Measurements from ENCODE around the gene KCNJ6.
"Not testable (repeated sequence)": the region's sequence is repeated elsewhere in the genome, so short reads cannot be mapped to it uniquely, and the experiment has no call there.

The KCNJ6 gene

GRCh38 chr21:37670883-37671282 lies 245.4 kb downstream of the KCNJ6 start:
- DNase-seq: no peak

DNA sequence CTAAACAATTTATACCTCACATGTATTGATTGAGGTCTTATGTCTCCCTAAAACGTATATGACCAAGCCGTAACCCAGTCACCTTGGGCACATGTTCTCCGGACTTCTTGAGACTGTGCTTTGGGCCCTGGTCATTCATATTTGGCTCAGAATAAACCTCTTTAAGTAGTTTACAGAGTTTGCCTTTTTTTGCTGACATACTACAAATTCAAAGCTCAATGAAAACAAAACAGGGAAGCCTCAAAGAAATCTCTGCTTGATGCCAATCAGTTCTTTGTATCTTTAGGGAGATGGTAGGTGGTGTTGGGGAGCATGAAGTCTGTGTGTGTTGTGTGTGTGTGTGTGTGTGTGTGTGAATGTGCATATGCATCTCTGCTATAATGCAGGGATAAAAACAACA lies 247.0 kb downstream of the KCNJ6 start:
- DNase-seq: no peak

DNA sequence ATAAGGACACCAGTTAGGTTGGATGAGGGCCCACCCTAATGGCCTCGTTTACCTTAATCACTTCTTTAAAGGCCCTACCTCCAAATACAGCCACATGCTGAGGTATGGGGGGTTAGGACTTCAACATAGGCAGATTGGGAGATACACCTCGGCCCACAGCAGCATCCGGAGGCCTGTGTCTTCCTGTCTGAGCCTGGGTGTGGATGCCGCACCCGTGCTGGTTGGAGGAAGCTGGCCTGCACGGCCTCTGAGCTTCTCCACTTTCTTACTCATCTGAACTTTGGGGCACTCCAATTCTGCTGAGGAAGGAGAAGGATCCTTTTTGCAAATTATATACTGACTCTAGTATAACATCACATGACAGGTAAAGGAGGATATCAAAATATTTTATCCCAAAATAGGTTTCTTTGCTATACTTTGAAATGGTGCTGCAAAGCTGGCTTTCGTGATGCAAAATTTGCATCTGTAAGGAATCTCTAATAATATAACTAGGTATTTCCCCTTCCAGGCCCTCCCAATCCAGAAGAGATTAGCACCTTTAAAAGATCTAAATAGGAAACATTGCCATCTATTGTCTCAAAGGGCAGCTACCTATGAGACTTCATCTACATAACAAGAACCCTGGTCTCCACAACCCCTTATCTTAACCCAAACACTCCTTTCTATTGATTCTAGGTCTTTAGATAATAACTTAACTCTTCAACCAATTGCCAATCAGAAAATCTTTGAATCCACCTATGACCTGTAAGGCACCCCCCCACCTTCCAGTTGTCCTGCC lies 247.6 kb downstream of the KCNJ6 start:
- DNase-seq: no peak

DNA sequence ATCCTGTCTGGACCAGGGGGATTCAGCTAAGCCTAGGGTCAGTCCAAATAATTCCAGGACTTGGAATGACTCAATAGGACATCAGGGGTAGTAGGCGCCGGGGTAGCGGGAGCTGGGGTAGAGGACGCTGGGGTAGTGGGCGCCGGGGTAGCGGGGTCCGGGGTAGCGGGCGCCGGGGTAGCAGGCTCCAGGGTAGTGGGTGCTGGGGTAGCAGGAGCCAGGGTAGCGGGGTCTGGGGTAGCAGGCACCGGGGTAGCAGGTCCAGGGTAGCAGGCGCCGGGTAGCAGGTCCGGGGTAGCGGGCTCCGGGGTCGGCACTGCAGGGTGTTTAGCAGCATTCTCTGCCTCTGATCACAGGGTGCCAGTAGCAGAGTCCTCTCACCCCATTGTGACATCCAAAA lies 248.9 kb downstream of the KCNJ6 start:
- no peak for DNase-seq

DNA sequence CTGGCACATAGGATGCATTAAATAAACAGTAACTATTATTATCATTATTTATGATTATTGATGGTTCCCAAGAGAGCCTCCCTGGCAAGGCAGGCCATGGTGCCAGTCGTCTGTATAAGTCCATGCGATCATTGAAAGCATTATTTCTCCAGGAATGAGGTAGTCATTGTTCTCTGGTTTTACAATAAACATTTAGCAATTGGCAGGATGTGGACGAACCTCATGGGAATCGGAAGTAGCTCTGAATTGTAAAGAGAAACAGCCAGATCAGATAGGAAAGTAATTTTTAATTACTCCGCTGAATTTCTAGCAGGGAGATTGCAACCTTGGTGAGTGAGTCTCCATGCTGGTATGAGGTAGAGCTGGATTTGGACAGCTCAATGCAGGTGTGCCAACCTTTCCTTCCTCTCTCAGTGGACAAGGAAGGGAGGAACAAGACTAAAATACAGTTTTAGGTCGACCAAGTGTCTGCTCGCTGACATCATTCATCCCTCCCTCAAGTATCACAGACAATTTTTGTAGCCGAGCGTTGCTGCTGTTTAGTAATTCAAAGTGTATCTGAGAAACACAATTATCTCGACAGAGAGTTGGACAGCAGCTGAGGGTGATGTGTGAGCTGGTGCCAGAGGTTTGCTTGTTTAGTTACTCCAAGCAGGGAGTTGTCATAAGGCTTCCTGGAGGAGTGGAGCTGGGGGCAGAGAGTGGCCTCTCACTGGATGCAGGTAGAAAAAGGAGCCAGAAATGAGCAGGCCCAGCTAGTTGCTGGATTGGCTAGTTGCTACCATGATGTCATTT lies 250.8 kb downstream of the KCNJ6 start:
- DNase-seq: no peak

GRCh38 chr21:37662227-37662626 lies 254.0 kb downstream of the KCNJ6 start:
- not testable (repeated sequence) for DNase-seq

DNA sequence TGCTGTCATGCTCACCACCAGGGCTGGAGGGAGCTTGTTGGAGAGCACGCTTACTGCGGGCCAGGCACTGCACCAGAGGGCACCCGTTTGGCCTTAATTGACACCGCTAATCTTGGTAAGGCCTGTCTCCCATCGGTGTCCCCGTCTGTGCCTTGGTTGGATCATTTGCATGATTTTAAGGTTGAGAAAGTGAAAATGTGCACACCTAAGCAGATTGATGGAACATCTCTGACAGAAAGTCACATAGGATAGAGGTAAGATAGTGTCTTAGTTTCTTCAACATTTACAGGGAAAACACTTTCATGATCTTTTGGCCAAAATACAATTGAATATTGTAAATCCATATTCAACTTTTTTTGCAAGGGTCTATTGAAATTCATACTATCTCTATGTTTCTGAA lies 255.5 kb downstream of the KCNJ6 start:
- DNase-seq: no peak

DNA sequence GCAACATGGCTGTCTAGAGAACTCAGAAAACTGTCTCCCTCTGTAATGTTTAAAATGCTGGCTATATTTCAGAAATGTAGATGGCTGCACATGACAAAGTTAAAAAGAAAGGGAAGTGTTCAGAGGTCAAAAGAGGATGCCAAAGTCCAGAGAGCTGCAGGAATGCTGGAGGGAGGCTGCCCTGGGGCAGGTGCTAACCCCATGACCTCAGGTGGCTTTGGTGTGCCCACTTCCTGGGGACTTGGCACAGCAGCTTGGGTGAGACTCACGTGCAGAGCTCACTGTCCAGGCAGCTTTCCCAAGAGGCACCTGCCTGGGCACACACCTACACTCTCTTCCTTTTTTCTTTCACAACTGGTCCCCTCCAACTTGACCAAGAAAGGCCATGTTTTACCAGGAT lies 256.4 kb downstream of the KCNJ6 start:
- DNase-seq: no peak

- no peak for DNase-seq
Measured at GRCh38 chr21:37658817-37659458, 257.3 kb downstream of the KCNJ6 start.

GRCh38 chr21:37658121-37658816 lies 258.0 kb downstream of the KCNJ6 start:
- no peak for DNase-seq

DNA sequence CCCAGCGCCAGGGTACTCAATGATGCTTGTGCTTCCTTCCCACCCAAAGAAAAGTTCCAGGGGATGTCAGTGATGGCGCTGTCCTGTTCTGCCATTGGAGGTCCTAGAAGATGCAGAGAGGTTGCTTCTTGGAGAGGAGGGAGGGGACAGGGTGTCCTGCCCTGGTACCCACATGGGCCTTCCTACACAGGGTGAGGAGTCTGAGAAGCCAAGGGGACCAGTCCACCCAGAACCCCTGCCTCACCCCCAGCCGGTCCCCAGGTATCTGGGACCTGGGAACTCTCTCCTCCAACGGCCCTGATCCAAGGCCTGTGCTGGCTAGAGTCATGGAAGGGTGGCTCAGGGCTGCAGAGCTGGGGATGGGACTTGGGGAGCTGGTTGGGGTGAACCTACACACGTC lies 259.4 kb downstream of the KCNJ6 start:
- DNase-seq: no peak

DNA sequence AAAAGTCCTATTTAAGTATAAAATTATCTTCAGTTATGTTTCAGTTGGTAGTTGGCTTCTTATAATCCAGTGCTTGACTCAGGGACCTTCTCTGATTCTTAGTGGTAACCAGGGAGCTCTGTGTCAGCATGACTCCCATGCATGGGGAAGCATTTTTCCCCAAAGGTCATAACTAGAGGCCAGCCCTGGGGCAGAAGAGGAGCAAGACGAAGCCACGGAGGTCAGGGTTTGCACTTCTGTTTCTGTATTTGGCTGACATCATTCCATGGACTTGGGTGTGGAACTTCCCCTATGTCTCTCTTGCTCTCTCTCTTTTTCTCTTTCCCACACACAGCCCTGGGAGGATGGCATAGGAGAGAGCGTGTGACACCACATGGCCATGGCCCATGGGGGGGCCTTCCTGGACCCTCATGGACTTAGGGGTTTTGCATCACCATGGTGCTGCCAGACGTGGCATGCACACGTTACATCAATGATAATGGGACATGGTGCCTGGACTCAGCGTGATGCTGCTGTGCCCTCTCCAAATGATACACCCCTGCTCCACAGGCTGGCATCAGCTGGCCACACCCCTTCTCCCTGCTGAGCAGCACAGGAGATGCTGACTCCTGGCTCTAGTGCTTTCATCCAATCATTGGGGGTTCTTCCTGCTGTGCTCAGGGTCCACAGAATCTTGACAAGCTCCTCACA lies 260.5 kb downstream of the KCNJ6 start:
- no peak for DNase-seq

- no peak for DNase-seq
Measured at GRCh38 chr21:37654596-37654995, 261.7 kb downstream of the KCNJ6 start.

GRCh38 chr21:37653201-37653600 lies 263.1 kb downstream of the KCNJ6 start:
- no peak for DNase-seq

DNA sequence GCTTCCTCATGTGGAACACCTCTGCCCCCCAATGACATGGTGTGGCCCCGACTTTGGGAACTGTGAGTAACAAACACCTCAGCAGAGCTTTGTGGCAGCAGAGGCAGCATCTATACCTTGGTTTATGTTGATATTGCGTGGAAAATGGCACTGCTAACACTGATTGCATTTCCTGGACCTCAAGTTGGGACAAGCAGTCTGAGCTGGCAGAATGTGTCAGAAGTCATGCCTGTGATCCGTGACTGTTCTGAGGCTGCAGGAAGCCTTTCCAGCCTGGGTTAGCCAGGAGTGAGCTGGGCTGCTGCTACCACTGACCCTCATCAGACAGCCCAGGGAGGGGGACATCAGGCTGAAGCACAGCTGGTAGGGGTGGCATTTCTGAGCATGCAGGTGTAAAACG lies 268.5 kb downstream of the KCNJ6 start:
- no peak for DNase-seq

GRCh38 chr21:37646761-37647160 lies 269.5 kb downstream of the KCNJ6 start:
- DNase-seq: not testable (repeated sequence)

GRCh38 chr21:37645848-37646247 lies 270.4 kb downstream of the KCNJ6 start:
- DNase-seq: no peak

GRCh38 chr21:37644636-37645035 lies 271.6 kb downstream of the KCNJ6 start:
- no peak for DNase-seq

GRCh38 chr21:37643862-37644261 lies 272.4 kb downstream of the KCNJ6 start:
- DNase-seq: not testable (repeated sequence)

GRCh38 chr21:37642493-37642892 lies 273.8 kb downstream of the KCNJ6 start:
- DNase-seq: no peak

- DNase-seq: no peak
Measured at GRCh38 chr21:37639756-37640155, 276.5 kb downstream of the KCNJ6 start.

GRCh38 chr21:37636152-37636860 lies 280.0 kb downstream of the KCNJ6 start:
- no peak for DNase-seq

Data from hippocampal formation (tissue), 2 donors.